Tibial nerve (tissue), 4 donors: Measurements from ENCODE around the gene ETV3L. TPM values are rescaled to one million over a fixed set of nuclear protein-coding genes. Genes with fewer than 3 reads are reported as not detected.

ENCODE experiments used
- DNase-seq, 2 donors: peaks; one replicate each; pipeline ENCODE4 v3.0.0-alpha.2; 2019; ENCODE audit warnings: low spot score in 2 of 2
- H3K27ac ChIP-seq, 4 donors: fragments of 200-600 bp; sonication (generic) in 3 of 4; one replicate each; pipeline ENCODE4 v1.5.1; 2017 to 2019; ENCODE audit warnings: mild to moderate bottlenecking in 1 of 4
- H3K27me3 ChIP-seq, 2 donors: fragments of 200-600 bp; sonication (generic) in 1 of 2; one replicate each; pipeline versions ENCODE4 v1.5.1 to v1.6.0; 2017 to 2019
- H3K36me3 ChIP-seq, 3 donors: fragments of 200-600 bp; sonication (generic); one replicate each; pipeline ENCODE4 v1.5.1; 2018 to 2019
- H3K4me1 ChIP-seq, 4 donors: fragments of 200-600 bp; sonication (generic) in 3 of 4; one replicate each; pipeline ENCODE4 v1.5.1; 2017 to 2019
- H3K4me3 ChIP-seq, 4 donors: fragments of 200-600 bp; sonication (generic) in 3 of 4; one replicate each; pipeline ENCODE4 v1.5.1; 2017 to 2019; ENCODE audit warnings: mild to moderate bottlenecking in 1 of 4, moderate library complexity in 1 of 4
- H3K9me3 ChIP-seq, 4 donors: fragments of 200-600 bp; sonication (generic) in 3 of 4; one replicate each; pipeline ENCODE4 v1.5.1; 2017 to 2019
- EP300 ChIP-seq, 2 donors: sonication (generic); formaldehyde crosslinking; IDR thresholded peaks; one replicate each; pipeline ENCODE4 v1.6.1; 2017; ENCODE audit warnings: antibody characterized with exemption in 2 of 2, mild to moderate bottlenecking in 1 of 2
- POLR2A ChIP-seq, 2 donors: fragments of 450-650 bp; IDR thresholded peaks; one replicate each; pipeline ENCODE4 v1.6.1; 2017; ENCODE audit warnings: antibody characterized with exemption in 2 of 2, mild to moderate bottlenecking in 2 of 2, moderate library complexity in 2 of 2
- WGBS, 2 donors: methylation state at CpG; one replicate each; pipeline ENCODE4 v1.1.5; 2018; 5-methylcytosine and 5-hydroxymethylcytosine counted together
- total RNA-seq, 4 donors: library from RNA; depleted of rRNA; stranded (reverse); fragments of >200 nt; gene quantifications; one replicate each; pipeline ENCODE4 v1.1.0, GENCODE V29; 2016
- TF ChIP-seq, protein P1 (sequence below), 5 experiments: fragments of 200-600 bp in 3 of 5; fragments of 450-650 bp in 2 of 5; sonication (generic) in 3 of 5; IDR thresholded peaks; one replicate each; pipeline ENCODE4 v1.5.1; 2016 to 2019; ENCODE audit warnings: antibody characterized with exemption in 5 of 5, mild to moderate bottlenecking in 3 of 5, moderate library complexity in 2 of 5

The ETV3L gene
- total RNA-seq, 4 donors from 2014 or later = not detected

DNA sequence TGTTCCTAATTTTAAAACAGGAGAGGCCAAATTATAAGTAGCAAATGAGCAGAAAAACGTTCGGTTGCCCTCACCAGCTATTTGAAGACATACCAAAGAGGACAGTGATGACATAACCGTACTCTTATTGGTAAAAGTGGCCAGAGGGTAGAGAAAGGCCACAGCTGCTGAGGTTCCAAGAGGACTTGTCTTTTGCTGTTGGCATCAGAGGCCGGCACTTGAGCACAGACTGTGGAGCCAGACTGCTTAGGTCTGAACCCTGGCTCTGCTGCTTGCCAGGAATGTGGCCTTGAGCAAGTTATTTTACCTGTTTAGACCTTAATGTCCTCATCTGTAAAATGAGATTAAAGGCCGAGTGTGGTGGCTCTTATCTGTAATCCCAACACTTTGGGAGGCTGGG, 14.9 kb downstream of the ETV3L start:
- Histone ChIP-seq H3K4me3 (no peak overlapping the region), H3K27me3 (no peaks in the 10 kb centered on the region), H3K27ac (no peak overlapping the region), H3K36me3 (no peaks in the 10 kb centered on the region), H3K4me1 (no peaks in the 10 kb centered on the region), H3K9me3 (no peaks in the 10 kb centered on the region)
- no peak for DNase-seq
- WGBS, 2 donors = 79 to 84% methylated on average over 5 of the region's 5 CpGs
- TF ChIP-seq EP300 (IDR thresholded peaks at IDR 0.05) = no peak
- TF ChIP-seq POLR2A (IDR thresholded peaks at IDR 0.05) = no peak
- TF ChIP-seq, protein P1, sequence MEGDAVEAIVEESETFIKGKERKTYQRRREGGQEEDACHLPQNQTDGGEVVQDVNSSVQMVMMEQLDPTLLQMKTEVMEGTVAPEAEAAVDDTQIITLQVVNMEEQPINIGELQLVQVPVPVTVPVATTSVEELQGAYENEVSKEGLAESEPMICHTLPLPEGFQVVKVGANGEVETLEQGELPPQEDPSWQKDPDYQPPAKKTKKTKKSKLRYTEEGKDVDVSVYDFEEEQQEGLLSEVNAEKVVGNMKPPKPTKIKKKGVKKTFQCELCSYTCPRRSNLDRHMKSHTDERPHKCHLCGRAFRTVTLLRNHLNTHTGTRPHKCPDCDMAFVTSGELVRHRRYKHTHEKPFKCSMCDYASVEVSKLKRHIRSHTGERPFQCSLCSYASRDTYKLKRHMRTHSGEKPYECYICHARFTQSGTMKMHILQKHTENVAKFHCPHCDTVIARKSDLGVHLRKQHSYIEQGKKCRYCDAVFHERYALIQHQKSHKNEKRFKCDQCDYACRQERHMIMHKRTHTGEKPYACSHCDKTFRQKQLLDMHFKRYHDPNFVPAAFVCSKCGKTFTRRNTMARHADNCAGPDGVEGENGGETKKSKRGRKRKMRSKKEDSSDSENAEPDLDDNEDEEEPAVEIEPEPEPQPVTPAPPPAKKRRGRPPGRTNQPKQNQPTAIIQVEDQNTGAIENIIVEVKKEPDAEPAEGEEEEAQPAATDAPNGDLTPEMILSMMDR (IDR thresholded peaks at IDR 0.05) = no peak

DNA sequence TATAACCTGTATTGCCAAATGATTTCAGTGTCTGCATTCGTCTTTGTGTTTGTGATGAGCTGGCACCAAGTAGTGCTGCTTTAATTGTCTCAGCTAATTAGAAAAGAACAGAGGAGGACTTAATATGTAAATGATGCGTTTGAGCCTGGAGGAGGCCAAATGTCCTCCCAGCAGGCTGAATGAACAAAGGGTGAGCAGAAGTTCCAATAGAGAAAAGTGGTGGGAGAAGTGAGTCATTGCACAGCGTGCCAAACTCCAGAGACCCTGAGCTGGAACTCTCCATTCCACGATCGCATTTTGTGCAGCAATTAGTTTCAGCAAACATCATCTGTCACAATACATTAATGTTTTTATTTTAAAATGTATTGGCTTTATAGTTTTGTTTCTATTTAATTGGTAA, 17.9 kb downstream of the ETV3L start:
- no peaks in the 10 kb centered on the region for H3K9me3 ChIP-seq
- TF ChIP-seq POLR2A (IDR thresholded peaks at IDR 0.05) (no peak), EP300 (IDR thresholded peaks at IDR 0.05) (no peak)
- TF ChIP-seq, protein P1 (IDR thresholded peaks at IDR 0.05) = no peak
- no peaks in the 10 kb centered on the region for H3K36me3 ChIP-seq
- no peak overlapping the region for H3K27ac ChIP-seq
- 41 to 42% methylated on average over 5 of the region's 5 CpGs for WGBS, 2 donors
- H3K4me1 ChIP-seq = no peaks in the 10 kb centered on the region
- H3K4me3 ChIP-seq = no peak overlapping the region
- DNase-seq = no peak
- H3K27me3 ChIP-seq = no peaks in the 10 kb centered on the region

DNA sequence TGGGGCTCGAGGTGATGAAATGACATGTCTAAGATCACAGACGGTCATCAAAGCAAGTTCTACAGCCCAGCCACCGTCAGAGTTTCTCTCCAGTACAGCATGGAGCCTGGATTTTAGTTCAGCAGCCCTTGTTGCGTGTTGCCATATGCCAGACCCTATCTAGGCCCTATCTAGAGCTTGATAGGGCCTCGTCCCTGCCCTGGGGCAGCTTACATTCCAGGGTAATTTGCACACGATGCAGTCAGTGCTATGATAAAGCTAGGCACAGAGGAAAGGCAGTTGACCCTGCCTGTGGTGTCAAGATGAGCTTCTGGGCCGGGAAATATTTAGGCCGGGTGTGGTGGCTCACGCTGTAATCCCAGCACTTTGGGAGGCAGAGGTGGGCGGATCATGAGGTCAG, 18.9 kb downstream of the ETV3L start:
- Histone ChIP-seq H3K4me1 (no peaks in the 10 kb centered on the region), H3K27ac (no peak overlapping the region), H3K4me3 (no peak overlapping the region), H3K36me3 (no peaks in the 10 kb centered on the region), H3K27me3 (no peaks in the 10 kb centered on the region), H3K9me3 (no peaks in the 10 kb centered on the region)
- 69 to 83% methylated on average over 10 of the region's 10 CpGs for WGBS, 2 donors
- no peak for TF ChIP-seq POLR2A (IDR thresholded peaks at IDR 0.05)
- TF ChIP-seq EP300 (IDR thresholded peaks at IDR 0.05) = no peak
- TF ChIP-seq, protein P1 (IDR thresholded peaks at IDR 0.05) = no peak
- no peak for DNase-seq

DNA sequence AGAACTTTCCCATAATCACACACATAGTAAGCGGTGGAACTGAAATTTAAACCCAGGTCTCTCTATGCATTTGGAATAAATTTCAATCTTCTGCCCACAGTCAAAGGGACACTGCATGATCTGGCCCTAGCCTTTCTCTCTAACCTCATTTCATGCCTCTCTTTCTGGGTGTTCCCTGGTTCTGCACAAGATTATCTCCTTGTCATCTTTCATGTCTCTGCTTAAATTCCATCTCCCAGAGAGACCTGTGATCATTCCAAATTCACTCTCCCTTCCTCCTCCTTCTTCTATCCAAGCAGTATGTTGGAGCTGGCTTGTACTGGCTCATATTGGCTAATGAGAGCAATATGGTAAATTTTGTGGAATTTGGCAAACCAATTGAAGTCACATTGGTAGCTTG, 22.2 kb downstream of the ETV3L start:
- H3K27ac ChIP-seq = no peak overlapping the region
- H3K27me3 ChIP-seq = no peaks in the 10 kb centered on the region
- no peaks in the 10 kb centered on the region for H3K9me3 ChIP-seq
- no peak overlapping the region for H3K4me3 ChIP-seq
- H3K36me3 ChIP-seq = no peaks in the 10 kb centered on the region
- DNase-seq = no peak
- 92 to 97% methylated on average over 1 of the region's 1 CpG for WGBS, 2 donors
- TF ChIP-seq POLR2A (IDR thresholded peaks at IDR 0.05) = no peak
- no peak for TF ChIP-seq EP300 (IDR thresholded peaks at IDR 0.05)
- TF ChIP-seq, protein P1 (IDR thresholded peaks at IDR 0.05) = no peak
- H3K4me1 ChIP-seq = peaks cover 0 to 7% (median 0%) of the 10 kb centered on the region in 4 donors

DNA sequence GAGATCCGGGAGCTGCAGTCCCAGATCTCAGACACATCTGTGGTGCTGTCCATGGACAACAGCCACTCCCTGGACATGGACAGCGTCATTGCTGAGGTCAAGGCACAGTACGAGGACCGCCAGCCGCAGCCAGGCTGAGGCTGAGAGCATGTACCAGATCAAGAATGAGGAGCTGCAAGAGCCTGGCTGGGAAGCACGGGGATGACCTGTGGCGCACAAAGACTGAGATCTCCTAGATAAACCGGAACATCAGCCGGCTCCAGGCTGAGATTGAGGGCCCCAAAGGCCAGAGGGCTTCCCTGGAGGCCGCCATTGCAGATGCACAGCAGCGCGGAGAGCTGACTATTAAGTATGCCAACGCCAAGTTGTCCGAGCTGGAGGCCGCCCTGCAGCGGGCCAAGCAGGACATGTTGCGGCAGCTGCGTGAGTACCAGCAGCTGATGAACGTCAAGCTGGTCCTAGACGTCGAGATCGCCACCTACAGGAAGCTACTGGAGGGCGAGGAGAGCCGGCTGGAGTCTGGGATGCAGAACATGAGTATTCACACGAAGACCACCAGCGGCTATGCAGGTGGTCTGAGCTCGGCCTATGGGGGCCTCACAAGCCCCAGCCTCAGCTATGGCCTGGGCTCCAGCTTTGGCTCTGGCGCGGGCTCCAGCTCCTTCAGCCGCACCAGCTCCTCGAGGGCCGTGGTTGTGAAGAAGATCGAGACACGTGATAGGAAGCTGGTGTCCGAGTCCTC, 25.5 kb downstream of the ETV3L start:
- DNase-seq = peak; percentile 37 to 72
- no peaks in the 10 kb centered on the region for H3K36me3 ChIP-seq
- no peaks in the 10 kb centered on the region for H3K9me3 ChIP-seq
- peak overlapping the region in 2 of 4 donors; percentile 9 to 26 for H3K4me3 ChIP-seq
- no peaks in the 10 kb centered on the region for H3K27me3 ChIP-seq
- TF ChIP-seq, protein P1 (IDR thresholded peaks at IDR 0.05) = peak; percentile 24 to 76 (median 53)
- TF ChIP-seq EP300 (IDR thresholded peaks at IDR 0.05) = no peak
- WGBS, 2 donors = 30 to 37% methylated on average over 26 of the region's 35 CpGs
- peaks cover 0 to 7% (median 0%) of the 10 kb centered on the region in 4 donors for H3K4me1 ChIP-seq
- no peak overlapping the region for H3K27ac ChIP-seq
